H9 (cell line): Measurements from ENCODE around the gene FSHR. TPM values are rescaled to one million over a fixed set of nuclear protein-coding genes. Genes with fewer than 3 reads are reported as not detected.

ENCODE experiments used
- DNase-seq: peaks from one replicate; pipeline ENCODE4 v3.0.0-alpha.2; 2017
- H2AFZ ChIP-seq: one replicate; pipeline ENCODE4 v1.6.1; 2013; ENCODE audit warnings: mild to moderate bottlenecking, low read length, control low read depth, moderate library complexity
- H2AK5ac ChIP-seq: 2 replicates; pipeline ENCODE4 v1.6.1; 2013; ENCODE audit warnings: low read length, control low read depth, mixed read lengths; ENCODE audit not compliant: insufficient read length
- H2BK120ac ChIP-seq: one replicate; pipeline ENCODE4 v1.6.1; 2013; ENCODE audit warnings: low read depth, mild to moderate bottlenecking, low read length, control low read depth, inconsistent platforms; ENCODE audit not compliant: poor library complexity, severe bottlenecking
- H2BK12ac ChIP-seq: 2 replicates; pipeline ENCODE4 v1.6.1; 2013; ENCODE audit warnings: low read length, control low read depth, mixed read lengths, low read depth; ENCODE audit not compliant: insufficient read length
- H2BK15ac ChIP-seq: 2 replicates; pipeline ENCODE4 v1.6.1; 2013; ENCODE audit warnings: low read depth, low read length, control low read depth
- H2BK20ac ChIP-seq: one replicate; pipeline ENCODE4 v1.6.1; 2013; ENCODE audit warnings: low read depth, mild to moderate bottlenecking, low read length, control low read depth, inconsistent platforms; ENCODE audit not compliant: poor library complexity, severe bottlenecking
- H2BK5ac ChIP-seq: 2 replicates; pipeline ENCODE4 v1.6.1; 2013; ENCODE audit warnings: low read length, control low read depth, mixed read lengths; ENCODE audit not compliant: insufficient read length
- H3K14ac ChIP-seq: 2 replicates; pipeline ENCODE4 v1.6.1; 2013; ENCODE audit warnings: low read length, control low read depth; ENCODE audit not compliant: insufficient read depth
- H3K18ac ChIP-seq: 2 replicates; pipeline ENCODE4 v1.6.1; 2013; ENCODE audit warnings: low read depth, mild to moderate bottlenecking, mixed read lengths, low read length, control low read depth; ENCODE audit not compliant: insufficient read length
- H3K23ac ChIP-seq: 2 replicates; pipeline ENCODE4 v1.6.1; 2013; ENCODE audit warnings: low read length, control low read depth, mixed read lengths, low read depth; ENCODE audit not compliant: insufficient read length
- H3K23me2 ChIP-seq: 2 replicates; pipeline ENCODE4 v1.6.1; 2013; ENCODE audit warnings: low read depth, mild to moderate bottlenecking, mixed read lengths, low read length, control low read depth; ENCODE audit not compliant: insufficient read length, poor library complexity, severe bottlenecking
- H3K27ac ChIP-seq: 2 replicates; pipeline ENCODE4 v1.5.1; 2013; ENCODE audit warnings: low read length, control low read depth, mixed read lengths, low read depth; ENCODE audit not compliant: insufficient read length
- H3K27me3 ChIP-seq: 2 replicates; pipeline ENCODE4 v1.6.1; 2013; ENCODE audit warnings: low read length, control low read depth, inconsistent platforms; ENCODE audit not compliant: insufficient read depth
- H3K4ac ChIP-seq: 2 replicates; pipeline ENCODE4 v1.6.1; 2013; ENCODE audit warnings: low read depth, mild to moderate bottlenecking, control low read depth, inconsistent platforms, low read length, moderate library complexity
- H3K4me1 ChIP-seq: 2 replicates; pipeline ENCODE4 v1.6.1; 2013; ENCODE audit warnings: low read length, control low read depth, inconsistent platforms; ENCODE audit not compliant: insufficient read depth
- H3K4me2 ChIP-seq: 2 replicates; pipeline ENCODE4 v1.6.1; 2013; ENCODE audit warnings: low read length, control low read depth, mixed read lengths; ENCODE audit not compliant: insufficient read length, insufficient read depth
- H3K56ac ChIP-seq: 2 replicates; pipeline ENCODE4 v1.6.1; 2013; ENCODE audit warnings: low read depth, mild to moderate bottlenecking, mixed read lengths, low read length, control low read depth; ENCODE audit not compliant: insufficient read length
- H3K79me1 ChIP-seq: 2 replicates; pipeline ENCODE4 v1.6.1; 2013; ENCODE audit warnings: low read depth, mild to moderate bottlenecking, moderate library complexity, low read length, control low read depth, inconsistent platforms; ENCODE audit not compliant: insufficient read depth, poor library complexity, severe bottlenecking
- H3K79me2 ChIP-seq: 2 replicates; pipeline ENCODE4 v1.6.1; 2013; ENCODE audit warnings: low read length, control low read depth, inconsistent platforms; ENCODE audit not compliant: insufficient read depth
- H3K9ac ChIP-seq: 2 replicates; pipeline ENCODE4 v1.6.1; 2013; ENCODE audit warnings: low read length, control low read depth, mixed read lengths; ENCODE audit not compliant: insufficient read length; ENCODE audit errors: extremely low read depth
- H3K9me3 ChIP-seq: one replicate; pipeline ENCODE4 v1.6.1; 2013; ENCODE audit warnings: low read depth, low read length, inconsistent platforms; ENCODE audit not compliant: control insufficient read depth
- H3T11ph ChIP-seq: one replicate; pipeline ENCODE4 v1.6.1; 2013; ENCODE audit warnings: mild to moderate bottlenecking, low read length, control low read depth, inconsistent platforms
- H4K20me1 ChIP-seq: one replicate; pipeline ENCODE4 v1.6.1; 2013; ENCODE audit not compliant: control insufficient read depth, insufficient read length, insufficient read depth
- H4K5ac ChIP-seq: 2 replicates; pipeline ENCODE4 v1.6.1; 2013; ENCODE audit warnings: low read depth, mild to moderate bottlenecking, mixed read lengths, low read length, control low read depth; ENCODE audit not compliant: insufficient read length
- H4K8ac ChIP-seq: replicated peaks from 2 replicates; pipeline ENCODE4 v1.6.1; 2013; ENCODE audit warnings: low read length, control low read depth, mixed read lengths, low read depth; ENCODE audit not compliant: insufficient read length
- H4K91ac ChIP-seq: 2 replicates; pipeline ENCODE4 v1.6.1; 2013; ENCODE audit warnings: low read depth, mild to moderate bottlenecking, moderate library complexity, mixed read lengths, low read length, control low read depth; ENCODE audit not compliant: insufficient read length
- H3K27ac Mint-ChIP-seq, 3 experiments: 2 replicates in 2 of 3; 3 replicates in 1 of 3; pipeline ENCODE4 v1.8.0; 2020 to 2021; ENCODE audit warnings: mixed read lengths in 3 of 3, mild to moderate bottlenecking in 1 of 3, moderate library complexity in 1 of 3
- H3K27me3 Mint-ChIP-seq: 2 replicates; pipeline ENCODE4 v1.8.0; 2021; ENCODE audit warnings: low read depth, mild to moderate bottlenecking, moderate library complexity, mixed read lengths
- H3K36me3 Mint-ChIP-seq, 3 experiments: 2 replicates in 2 of 3; 3 replicates in 1 of 3; pipeline ENCODE4 v1.8.0; 2020 to 2021; ENCODE audit warnings: low read depth in 3 of 3, mixed read lengths in 3 of 3; ENCODE audit not compliant: insufficient read depth in 1 of 3
- H3K4me1 Mint-ChIP-seq, 2 experiments: 2 replicates each; pipeline ENCODE4 v1.8.0; 2020; ENCODE audit warnings: mixed read lengths in 2 of 2
- H3K4me3 Mint-ChIP-seq, 2 experiments: 2 replicates in 1 of 2; 3 replicates in 1 of 2; pipeline ENCODE4 v1.8.0; 2020 to 2021; ENCODE audit warnings: mild to moderate bottlenecking in 2 of 2, mixed read lengths in 2 of 2, moderate library complexity in 1 of 2
- H3K9me3 Mint-ChIP-seq, 2 experiments: 2 replicates in 1 of 2; 3 replicates in 1 of 2; pipeline ENCODE4 v1.8.0; 2020; ENCODE audit warnings: mild to moderate bottlenecking in 2 of 2, mixed read lengths in 2 of 2, moderate library complexity in 1 of 2
- CTCF ChIP-seq: fragments of 200-600 bp; sonication (generic); conservative IDR thresholded peaks from 3 replicates; pipeline ENCODE4 v1.8.0; 2021; ENCODE audit warnings: antibody characterized with exemption, mild to moderate bottlenecking
- WGBS: extraction: QIAGEN DNeasy Blood & Tissue Kit; methylation state at CpG from one replicate; pipeline ENCODE4 v1.1.7; 2013; ENCODE audit warnings: missing lambda C conversion rate, low lambda C conversion rate, mixed read lengths; ENCODE audit not compliant: insufficient read length; ENCODE audit errors: extremely low coverage; 5-methylcytosine and 5-hydroxymethylcytosine counted together
- total RNA-seq: library from RNA; stranded (reverse); gene quantifications from 2 replicates; pipeline ENCODE4 v1.2.1, GENCODE V29; 2021

Gene FSHR
- total RNA-seq, 1 experiment from 2014 or later = not detected

GRCh38 chr2:48934807-48935206 lies 219.5 kb downstream of the FSHR start:
- no peaks in the 10 kb centered on the region for H3K79me1 ChIP-seq
- no peak for DNase-seq
- H3K4me1 ChIP-seq = no peaks in the 10 kb centered on the region
- Mint-ChIP-seq H3K27ac (no peak overlapping the region), H3K4me3 (no peak overlapping the region), H3K36me3 (no peaks in the 10 kb centered on the region), H3K4me1 (peaks cover 4 to 6% of the 10 kb centered on the region in 2 experiments; a peak in 3 of 4 replicates), H3K9me3 (no peaks in the 10 kb centered on the region), H3K27me3 (no peaks in the 10 kb centered on the region)
- no peak overlapping the region for H3K14ac ChIP-seq
- no peak overlapping the region for H2BK120ac ChIP-seq
- H3K9me3 ChIP-seq = no peaks in the 10 kb centered on the region
- TF ChIP-seq CTCF = no peak
- no peaks in the 10 kb centered on the region for H4K20me1 ChIP-seq
- H4K91ac ChIP-seq = no peak overlapping the region
- no peak overlapping the region for H3K56ac ChIP-seq
- no peak overlapping the region for H3K23ac ChIP-seq
- H2BK15ac ChIP-seq = no peak overlapping the region
- no peak overlapping the region for H3K4me2 ChIP-seq
- H2AK5ac ChIP-seq = no peak overlapping the region
- H2BK20ac ChIP-seq = no peak overlapping the region
- no peak overlapping the region for H2AFZ ChIP-seq
- H4K8ac ChIP-seq = no peak overlapping the region
- H3K27me3 ChIP-seq = no peaks in the 10 kb centered on the region
- H2BK5ac ChIP-seq = no peak overlapping the region
- H3K9ac ChIP-seq = no peak overlapping the region
- no CpG with 5 or more reads among the region's 7 CpGs for WGBS
- no peak overlapping the region for H3K4ac ChIP-seq
- no peak overlapping the region for H3K18ac ChIP-seq
- H3T11ph ChIP-seq = no peak overlapping the region
- H3K27ac ChIP-seq = no peak overlapping the region
- H3K23me2 ChIP-seq = no peaks in the 10 kb centered on the region
- H3K79me2 ChIP-seq = no peaks in the 10 kb centered on the region
- H2BK12ac ChIP-seq = no peak overlapping the region
- H4K5ac ChIP-seq = no peak overlapping the region
